ENCODE measurements around the gene VWA8. TPM values are rescaled to one million over a fixed set of nuclear protein-coding genes. Genes with fewer than 3 reads are reported as not detected.

The VWA8 gene
- total and polyA plus RNA-seq, 2 donors: 8.1 to 20.9 TPM

- 99% methylated on average over 1 of the region's 1 CpG for WGBS
- H3K4me1 ChIP-seq (ENCODE audit: control insufficient read depth in 2 of 2, insufficient read depth in 2 of 2, low read length in 2 of 2): no peaks in the 10 kb centered on the region
- H3K36me3 ChIP-seq (ENCODE audit: control insufficient read depth in 2 of 2, insufficient read depth in 2 of 2, low read length in 1 of 2): no peaks in the 10 kb centered on the region
- H3K27me3 ChIP-seq (ENCODE audit: control insufficient read depth in 2 of 2, insufficient read depth in 1 of 2, low read length in 1 of 2): no peaks in the 10 kb centered on the region
- no peak overlapping the region for H3K27ac ChIP-seq (ENCODE audit: low read depth in 1 of 2, low read length in 1 of 2)
- H3K4me3 ChIP-seq (ENCODE audit: low read length in 2 of 2): no peak overlapping the region
- no peaks in the 10 kb centered on the region for H3K9me3 ChIP-seq (ENCODE audit: control insufficient read depth in 2 of 2, insufficient read depth in 1 of 2, low read length in 1 of 2)
- DNase-seq (ENCODE audit: low read depth in 6 of 9, low spot score in 9 of 9): no peak
These were observed 33.8 kb upstream of the VWA8 start for GRCh38 chr13:41994696-41995095.

DNA sequence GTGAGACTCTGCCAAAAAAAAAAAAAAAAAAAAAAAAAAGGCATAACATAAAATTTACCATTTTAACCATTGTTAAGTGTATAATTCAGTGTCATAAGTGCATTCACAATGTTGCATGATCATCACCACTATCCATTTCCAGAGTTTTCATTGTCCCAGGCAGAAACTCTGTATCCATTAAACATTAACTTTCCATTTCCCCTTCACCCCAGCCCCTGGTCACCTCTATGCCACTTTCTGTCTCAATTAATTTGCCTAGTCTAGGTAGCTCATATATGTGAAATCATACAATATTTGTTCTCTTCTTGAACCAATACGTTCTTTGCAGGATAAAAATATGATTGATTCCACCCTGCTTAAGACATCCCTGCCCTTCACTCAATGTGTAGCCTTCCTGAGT lies 31.0 kb upstream of the VWA8 start:
- H3K4me1 ChIP-seq (ENCODE audit: control insufficient read depth in 2 of 2, insufficient read depth in 2 of 2, low read length in 2 of 2): no peaks in the 10 kb centered on the region
- no peaks in the 10 kb centered on the region for H3K27me3 ChIP-seq (ENCODE audit: control insufficient read depth in 2 of 2, insufficient read depth in 1 of 2, low read length in 1 of 2)
- no peak overlapping the region for H3K27ac ChIP-seq (ENCODE audit: low read depth in 1 of 2, low read length in 1 of 2)
- H3K36me3 ChIP-seq (ENCODE audit: control insufficient read depth in 2 of 2, insufficient read depth in 2 of 2, low read length in 1 of 2): no peaks in the 10 kb centered on the region
- H3K4me3 ChIP-seq (ENCODE audit: low read length in 2 of 2): no peak overlapping the region
- no peaks in the 10 kb centered on the region for H3K9me3 ChIP-seq (ENCODE audit: control insufficient read depth in 2 of 2, insufficient read depth in 1 of 2, low read length in 1 of 2)
- 98% methylated on average over 1 of the region's 1 CpG for WGBS
- no peak for DNase-seq (ENCODE audit: low read depth in 6 of 9, low spot score in 9 of 9)

- Histone ChIP-seq H3K9me3 (ENCODE audit: control insufficient read depth in 2 of 2, insufficient read depth in 1 of 2, low read length in 1 of 2) (no peaks in the 10 kb centered on the region), H3K4me1 (ENCODE audit: control insufficient read depth in 2 of 2, insufficient read depth in 2 of 2, low read length in 2 of 2) (no peaks in the 10 kb centered on the region), H3K27me3 (ENCODE audit: control insufficient read depth in 2 of 2, insufficient read depth in 1 of 2, low read length in 1 of 2) (no peaks in the 10 kb centered on the region), H3K36me3 (ENCODE audit: control insufficient read depth in 2 of 2, insufficient read depth in 2 of 2, low read length in 1 of 2) (no peaks in the 10 kb centered on the region), H3K27ac (ENCODE audit: low read depth in 1 of 2, low read length in 1 of 2) (no peak overlapping the region), H3K4me3 (ENCODE audit: low read length in 2 of 2) (no peak overlapping the region)
- no peak for DNase-seq (ENCODE audit: low read depth in 6 of 9, low spot score in 9 of 9)
These were observed 27.3 kb upstream of the VWA8 start for GRCh38 chr13:41988244-41988643.

- no peak overlapping the region for H3K4me3 ChIP-seq (ENCODE audit: low read length in 2 of 2)
- H3K27me3 ChIP-seq (ENCODE audit: control insufficient read depth in 2 of 2, insufficient read depth in 1 of 2, low read length in 1 of 2): no peaks in the 10 kb centered on the region
- no peaks in the 10 kb centered on the region for H3K36me3 ChIP-seq (ENCODE audit: control insufficient read depth in 2 of 2, insufficient read depth in 2 of 2, low read length in 1 of 2)
- no peak for DNase-seq (ENCODE audit: low read depth in 6 of 9, low spot score in 9 of 9)
- no peaks in the 10 kb centered on the region for H3K9me3 ChIP-seq (ENCODE audit: control insufficient read depth in 2 of 2, insufficient read depth in 1 of 2, low read length in 1 of 2)
- no peaks in the 10 kb centered on the region for H3K4me1 ChIP-seq (ENCODE audit: control insufficient read depth in 2 of 2, insufficient read depth in 2 of 2, low read length in 2 of 2)
- H3K27ac ChIP-seq (ENCODE audit: low read depth in 1 of 2, low read length in 1 of 2): no peak overlapping the region
- WGBS: 96% methylated on average over 2 of the region's 2 CpGs
These were observed 25.0 kb upstream of the VWA8 start for GRCh38 chr13:41985788-41986508.

GRCh38 chr13:41981951-41982715 lies 21.2 kb upstream of the VWA8 start:
- no peaks in the 10 kb centered on the region for H3K36me3 ChIP-seq (ENCODE audit: control insufficient read depth in 2 of 2, insufficient read depth in 2 of 2, low read length in 1 of 2)
- no peak overlapping the region for H3K27ac ChIP-seq (ENCODE audit: low read depth in 1 of 2, low read length in 1 of 2)
- 96% methylated on average over 4 of the region's 4 CpGs for WGBS
- no peaks in the 10 kb centered on the region for H3K27me3 ChIP-seq (ENCODE audit: control insufficient read depth in 2 of 2, insufficient read depth in 1 of 2, low read length in 1 of 2)
- no peak for DNase-seq (ENCODE audit: low read depth in 6 of 9, low spot score in 9 of 9)
- no peaks in the 10 kb centered on the region for H3K9me3 ChIP-seq (ENCODE audit: control insufficient read depth in 2 of 2, insufficient read depth in 1 of 2, low read length in 1 of 2)
- no peak overlapping the region for H3K4me3 ChIP-seq (ENCODE audit: low read length in 2 of 2)
- H3K4me1 ChIP-seq (ENCODE audit: control insufficient read depth in 2 of 2, insufficient read depth in 2 of 2, low read length in 2 of 2): peaks cover 0 to 7% of the 10 kb centered on the region in 2 donors

DNA sequence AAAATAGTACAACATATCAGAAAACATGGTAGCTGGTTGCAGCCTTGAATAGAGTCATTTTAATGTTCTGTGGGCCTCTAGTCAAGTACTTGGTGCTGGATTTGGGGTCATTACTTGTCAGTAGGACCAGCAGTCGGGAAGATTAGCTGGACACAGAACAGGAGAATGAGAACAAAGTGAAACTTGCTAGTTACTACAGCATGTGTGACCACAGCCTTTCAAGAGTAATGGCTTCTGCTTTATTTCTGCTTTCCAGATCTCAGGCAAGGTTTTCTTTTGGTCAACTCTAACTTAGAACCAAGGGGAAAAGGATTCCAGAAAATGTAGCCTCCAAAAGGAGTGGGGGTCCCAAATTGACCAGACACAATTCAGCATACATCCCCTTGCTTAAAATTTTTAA lies 17.1 kb upstream of the VWA8 start:
- no peak for DNase-seq (ENCODE audit: low read depth in 6 of 9, low spot score in 9 of 9)
- H3K27me3 ChIP-seq (ENCODE audit: control insufficient read depth in 2 of 2, insufficient read depth in 1 of 2, low read length in 1 of 2): no peaks in the 10 kb centered on the region
- H3K4me1 ChIP-seq (ENCODE audit: control insufficient read depth in 2 of 2, insufficient read depth in 2 of 2, low read length in 2 of 2): peaks cover 0 to 7% of the 10 kb centered on the region in 2 donors
- no peak overlapping the region for H3K4me3 ChIP-seq (ENCODE audit: low read length in 2 of 2)
- no peaks in the 10 kb centered on the region for H3K36me3 ChIP-seq (ENCODE audit: control insufficient read depth in 2 of 2, insufficient read depth in 2 of 2, low read length in 1 of 2)
- no peak overlapping the region for H3K27ac ChIP-seq (ENCODE audit: low read depth in 1 of 2, low read length in 1 of 2)
- 63% methylated on average over 1 of the region's 1 CpG for WGBS
- no peaks in the 10 kb centered on the region for H3K9me3 ChIP-seq (ENCODE audit: control insufficient read depth in 2 of 2, insufficient read depth in 1 of 2, low read length in 1 of 2)

GRCh38 chr13:41976476-41976875 lies 15.6 kb upstream of the VWA8 start:
- Histone ChIP-seq H3K4me3 (ENCODE audit: low read length in 2 of 2) (no peak overlapping the region), H3K27ac (ENCODE audit: low read depth in 1 of 2, low read length in 1 of 2) (no peak overlapping the region), H3K4me1 (ENCODE audit: control insufficient read depth in 2 of 2, insufficient read depth in 2 of 2, low read length in 2 of 2) (peaks cover under 1 to 11% of the 10 kb centered on the region in 2 donors), H3K9me3 (ENCODE audit: control insufficient read depth in 2 of 2, insufficient read depth in 1 of 2, low read length in 1 of 2) (no peaks in the 10 kb centered on the region), H3K36me3 (ENCODE audit: control insufficient read depth in 2 of 2, insufficient read depth in 2 of 2, low read length in 1 of 2) (no peaks in the 10 kb centered on the region), H3K27me3 (ENCODE audit: control insufficient read depth in 2 of 2, insufficient read depth in 1 of 2, low read length in 1 of 2) (no peaks in the 10 kb centered on the region)
- 94% methylated on average over 3 of the region's 3 CpGs for WGBS
- no peak for DNase-seq (ENCODE audit: low read depth in 6 of 9, low spot score in 9 of 9)

DNA sequence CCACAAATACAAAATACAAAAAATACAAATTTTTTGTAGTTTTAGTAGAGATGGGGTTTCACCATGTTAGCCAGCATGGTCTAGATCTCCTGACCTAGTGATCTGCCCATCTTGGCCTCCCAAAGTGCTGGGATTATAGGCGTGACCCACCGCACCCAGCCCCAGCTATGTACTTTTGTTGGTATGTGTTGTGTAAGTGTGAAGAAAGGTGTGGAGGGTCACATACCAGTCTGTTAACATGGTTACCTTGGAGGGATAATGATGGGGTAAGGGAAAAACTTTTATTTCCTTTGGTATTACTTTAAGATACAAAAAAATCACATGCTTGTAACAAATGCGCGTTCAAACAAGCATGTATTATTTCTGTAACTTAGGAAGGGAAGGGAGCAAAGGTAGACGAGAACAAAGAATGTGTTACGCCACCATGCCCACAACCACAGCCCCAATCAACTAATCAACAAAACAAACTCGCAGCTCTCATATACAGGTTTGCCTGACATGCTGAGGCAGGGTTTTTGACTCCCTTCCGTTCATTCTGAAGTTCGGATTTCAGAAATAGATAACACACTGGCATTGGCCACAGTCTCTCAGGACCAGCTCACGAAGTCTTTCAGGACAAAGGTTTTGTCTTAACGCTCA lies 13.5 kb upstream of the VWA8 start:
- H3K27ac ChIP-seq (ENCODE audit: low read depth in 1 of 2, low read length in 1 of 2): no peak overlapping the region
- no peaks in the 10 kb centered on the region for H3K9me3 ChIP-seq (ENCODE audit: control insufficient read depth in 2 of 2, insufficient read depth in 1 of 2, low read length in 1 of 2)
- no peak overlapping the region for H3K4me3 ChIP-seq (ENCODE audit: low read length in 2 of 2)
- H3K36me3 ChIP-seq (ENCODE audit: control insufficient read depth in 2 of 2, insufficient read depth in 2 of 2, low read length in 1 of 2): no peaks in the 10 kb centered on the region
- H3K27me3 ChIP-seq (ENCODE audit: control insufficient read depth in 2 of 2, insufficient read depth in 1 of 2, low read length in 1 of 2): no peaks in the 10 kb centered on the region
- WGBS: 89% methylated on average over 11 of the region's 11 CpGs
- H3K4me1 ChIP-seq (ENCODE audit: control insufficient read depth in 2 of 2, insufficient read depth in 2 of 2, low read length in 2 of 2): peaks cover 2 to 8% of the 10 kb centered on the region in 2 donors
- DNase-seq (ENCODE audit: low read depth in 6 of 9, low spot score in 9 of 9): peak in 1 of 9 donors; percentile 46

DNA sequence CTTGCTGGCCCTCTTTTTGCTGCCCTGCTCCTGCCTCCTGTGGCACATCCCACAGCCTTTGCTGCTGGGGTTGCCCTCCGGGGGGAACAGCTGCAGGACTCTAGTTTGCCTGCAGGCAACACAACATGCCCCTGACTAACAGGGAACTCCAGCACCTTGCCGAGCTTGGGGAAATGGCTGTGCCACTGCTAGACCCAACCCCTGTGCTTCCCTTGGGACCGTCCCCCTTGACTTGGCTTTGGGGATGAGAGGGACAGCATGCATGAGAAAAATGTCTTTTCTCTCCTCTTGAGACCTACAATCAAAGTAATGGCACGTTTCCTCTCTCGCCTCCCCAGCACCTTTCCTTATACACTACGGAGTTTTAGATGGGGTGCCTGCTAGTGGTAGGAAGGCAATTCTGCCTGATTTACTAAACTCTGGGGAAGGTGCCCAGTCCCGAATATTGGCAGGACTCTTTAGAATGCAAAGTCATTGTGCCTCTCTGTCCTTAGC lies 12.4 kb upstream of the VWA8 start:
- no peaks in the 10 kb centered on the region for H3K27me3 ChIP-seq (ENCODE audit: control insufficient read depth in 2 of 2, insufficient read depth in 1 of 2, low read length in 1 of 2)
- H3K27ac ChIP-seq (ENCODE audit: low read depth in 1 of 2, low read length in 1 of 2): no peak overlapping the region
- 95% methylated on average over 7 of the region's 7 CpGs for WGBS
- H3K4me3 ChIP-seq (ENCODE audit: low read length in 2 of 2): no peak overlapping the region
- peaks cover 2 to 8% of the 10 kb centered on the region in 2 donors for H3K4me1 ChIP-seq (ENCODE audit: control insufficient read depth in 2 of 2, insufficient read depth in 2 of 2, low read length in 2 of 2)
- H3K36me3 ChIP-seq (ENCODE audit: control insufficient read depth in 2 of 2, insufficient read depth in 2 of 2, low read length in 1 of 2): no peaks in the 10 kb centered on the region
- no peak for DNase-seq (ENCODE audit: low read depth in 6 of 9, low spot score in 9 of 9)
- H3K9me3 ChIP-seq (ENCODE audit: control insufficient read depth in 2 of 2, insufficient read depth in 1 of 2, low read length in 1 of 2): no peaks in the 10 kb centered on the region

Measured in thymus (tissue), 11 donors.